HG03565 (cell line): ENCODE data around the gene NPSR1.

ENCODE experiments used
- ATAC-seq: cut with Tn5 transposase; IDR thresholded peaks from one replicate; pipeline ENCODE4 v1.9.1; 2021; ENCODE audit warnings: mild to moderate bottlenecking, moderate library complexity; ENCODE audit not compliant: unreplicated experiment

Gene NPSR1

GRCh38 chr7:34720289-34720688, 62.3 kb downstream of the NPSR1 start:
- no peak for ATAC-seq

- ATAC-seq: no peak
These were observed 65.3 kb downstream of the NPSR1 start for GRCh38 chr7:34723338-34723737.

GRCh38 chr7:34723866-34724490, 66.0 kb downstream of the NPSR1 start:
- ATAC-seq: no peak

GRCh38 chr7:34726221-34726620, 68.2 kb downstream of the NPSR1 start:
- ATAC-seq: no peak

- ATAC-seq: no peak
These were observed 69.5 kb downstream of the NPSR1 start for GRCh38 chr7:34727464-34727995.

GRCh38 chr7:34728156-34728555, 70.1 kb downstream of the NPSR1 start:
- ATAC-seq: no peak

GRCh38 chr7:34734771-34735170, 76.8 kb downstream of the NPSR1 start:
- no peak for ATAC-seq

GRCh38 chr7:34735526-34735925, 77.5 kb downstream of the NPSR1 start:
- ATAC-seq: no peak

- no peak for ATAC-seq
These were observed 81.8 kb downstream of the NPSR1 start for GRCh38 chr7:34739651-34740300.

- ATAC-seq: no peak
These were observed 82.8 kb downstream of the NPSR1 start for GRCh38 chr7:34740840-34741239.

- ATAC-seq: no peak
These were observed 89.3 kb downstream of the NPSR1 start for GRCh38 chr7:34747176-34747781.

GRCh38 chr7:34747867-34748727, 90.1 kb downstream of the NPSR1 start:
- no peak for ATAC-seq

- ATAC-seq: no peak
These were observed 90.7 kb downstream of the NPSR1 start for GRCh38 chr7:34748728-34749089.

- ATAC-seq: no peak
These were observed 91.4 kb downstream of the NPSR1 start for GRCh38 chr7:34749446-34749845.

- no peak for ATAC-seq
These were observed 92.2 kb downstream of the NPSR1 start for GRCh38 chr7:34750209-34750608.

- no peak for ATAC-seq
These were observed 92.6 kb downstream of the NPSR1 start for GRCh38 chr7:34750636-34751035.

- no peak for ATAC-seq
These were observed 94.0 kb downstream of the NPSR1 start for GRCh38 chr7:34751725-34752643.

GRCh38 chr7:34752929-34753328, 94.9 kb downstream of the NPSR1 start:
- no peak for ATAC-seq

GRCh38 chr7:34755008-34755407, 97.0 kb downstream of the NPSR1 start:
- peak; percentile 45 for ATAC-seq

GRCh38 chr7:34756025-34756437, 98.0 kb downstream of the NPSR1 start:
- ATAC-seq: no peak
